Measurements from ENCODE around the gene MIAT. TPM values are rescaled to one million over a fixed set of nuclear protein-coding genes. Genes with fewer than 3 reads are reported as not detected.

MIAT gene
- total RNA-seq, 1 donor from 2014 or later: 0.12 TPM

- no peak for DNase-seq (ENCODE audit: low read depth)
- TF ChIP-seq CTCF (conservative IDR thresholded peaks at IDR 0.05; ENCODE audit: low read depth, low read length): no peak
- H3K4me3 ChIP-seq (ENCODE audit: low read depth, low read length): no peak overlapping the region
Measured at GRCh38 chr22:26667140-26667539, 9.8 kb downstream of the MIAT start.

- peak; percentile 53 for TF ChIP-seq CTCF (conservative IDR thresholded peaks at IDR 0.05; ENCODE audit: low read depth, low read length)
Measured at GRCh38 chr22:26669060-26669481, 11.7 kb downstream of the MIAT start.

GRCh38 chr22:26670459-26670858, 13.1 kb downstream of the MIAT start:
- TF ChIP-seq CTCF (conservative IDR thresholded peaks at IDR 0.05; ENCODE audit: low read depth, low read length): no peak
- no peak for DNase-seq (ENCODE audit: low read depth)

More at GRCh38 chr22:26669060-26669481, 11.7 kb downstream of the MIAT start:
- no peak for DNase-seq (ENCODE audit: low read depth)
- no peak overlapping the region for H3K4me3 ChIP-seq (ENCODE audit: low read depth, low read length)

GRCh38 chr22:26671317-26672059, 14.1 kb downstream of the MIAT start:
- DNase-seq (ENCODE audit: low read depth): no peak
- TF ChIP-seq CTCF (conservative IDR thresholded peaks at IDR 0.05; ENCODE audit: low read depth, low read length): no peak

More at GRCh38 chr22:26670459-26670858, 13.1 kb downstream of the MIAT start:
- no peak overlapping the region for H3K4me3 ChIP-seq (ENCODE audit: low read depth, low read length)

GRCh38 chr22:26672060-26672471, 14.7 kb downstream of the MIAT start:
- DNase-seq (ENCODE audit: low read depth): no peak
- H3K4me3 ChIP-seq (ENCODE audit: low read depth, low read length): peak overlapping the region; percentile 83

More at GRCh38 chr22:26671317-26672059, 14.1 kb downstream of the MIAT start:
- H3K4me3 ChIP-seq (ENCODE audit: low read depth, low read length): no peak overlapping the region

GRCh38 chr22:26672590-26673468, 15.4 kb downstream of the MIAT start:
- DNase-seq (ENCODE audit: low read depth): peak; percentile 77
- peak; percentile 61 for TF ChIP-seq CTCF (conservative IDR thresholded peaks at IDR 0.05; ENCODE audit: low read depth, low read length)
- peak overlapping the region; percentile 83 for H3K4me3 ChIP-seq (ENCODE audit: low read depth, low read length)

More at GRCh38 chr22:26672060-26672471, 14.7 kb downstream of the MIAT start:
- no peak for TF ChIP-seq CTCF (conservative IDR thresholded peaks at IDR 0.05; ENCODE audit: low read depth, low read length)

All from epithelial cell of proximal tubule (primary cell).